ENCODE results near the gene COL2A1. TPM values are rescaled to one million over a fixed set of nuclear protein-coding genes. Genes with fewer than 3 reads are reported as not detected.

COL2A1 gene
- total and polyA plus RNA-seq, 2 donors (not counting 3 experiments of a cell fraction or from before 2014, with no cell fraction given), result not detected

- no peak overlapping the region for H3K4me3 ChIP-seq (replicated peaks in 1 of 3; ENCODE audit: insufficient read depth in 1 of 3, low read depth in 1 of 3, low read length in 3 of 3)
- H3K27ac ChIP-seq (ENCODE audit: insufficient read depth, low read depth, low read length), result no peak overlapping the region
- no peak overlapping the region for H3K9ac ChIP-seq (replicated peaks; ENCODE audit: extremely low read depth, insufficient read depth, low read length)
- H3K9me3 ChIP-seq (replicated peaks; ENCODE audit: control insufficient read depth, insufficient read depth, low read length), result no peaks in the 10 kb centered on the region
- no peaks in the 10 kb centered on the region for H3K27me3 ChIP-seq (ENCODE audit: control insufficient read depth in 2 of 2, insufficient read depth in 2 of 2, low read length in 2 of 2)
- FAIRE-seq, result no peak
- H3K4me1 ChIP-seq (ENCODE audit: control insufficient read depth, extremely low read depth, insufficient read depth, low read length), result no peaks in the 10 kb centered on the region
- no peaks in the 10 kb centered on the region for H3K79me2 ChIP-seq (ENCODE audit: control insufficient read depth, insufficient read depth, low read length)
- TF ChIP-seq POLR2A (IDR thresholded peaks at IDR 0.05; ENCODE audit: low read depth, low read length) (no peak), MAX (IDR thresholded peaks at IDR 0.05; ENCODE audit: insufficient read depth, insufficient read length) (no peak), POLR2AphosphoS5 (IDR thresholded peaks at IDR 0.05; ENCODE audit: insufficient read depth, low read depth, low read length) (no peak), JUN (IDR thresholded peaks at IDR 0.05; ENCODE audit: borderline replicate concordance, insufficient read depth, insufficient read length, low read depth) (no peak), EZH2 (IDR thresholded peaks at IDR 0.05; ENCODE audit: borderline replicate concordance, low read depth, low read length, severe bottlenecking) (no peak), GATA2 (IDR thresholded peaks at IDR 0.05; ENCODE audit: insufficient read depth, insufficient read length, low read depth, low read length) (no peak), MYC (IDR thresholded peaks at IDR 0.05; ENCODE audit: low read depth, low read length) (no peak), FOS (IDR thresholded peaks at IDR 0.05; ENCODE audit: borderline replicate concordance, insufficient read depth, low read length) (no peak)
- TF ChIP-seq, protein P1, sequence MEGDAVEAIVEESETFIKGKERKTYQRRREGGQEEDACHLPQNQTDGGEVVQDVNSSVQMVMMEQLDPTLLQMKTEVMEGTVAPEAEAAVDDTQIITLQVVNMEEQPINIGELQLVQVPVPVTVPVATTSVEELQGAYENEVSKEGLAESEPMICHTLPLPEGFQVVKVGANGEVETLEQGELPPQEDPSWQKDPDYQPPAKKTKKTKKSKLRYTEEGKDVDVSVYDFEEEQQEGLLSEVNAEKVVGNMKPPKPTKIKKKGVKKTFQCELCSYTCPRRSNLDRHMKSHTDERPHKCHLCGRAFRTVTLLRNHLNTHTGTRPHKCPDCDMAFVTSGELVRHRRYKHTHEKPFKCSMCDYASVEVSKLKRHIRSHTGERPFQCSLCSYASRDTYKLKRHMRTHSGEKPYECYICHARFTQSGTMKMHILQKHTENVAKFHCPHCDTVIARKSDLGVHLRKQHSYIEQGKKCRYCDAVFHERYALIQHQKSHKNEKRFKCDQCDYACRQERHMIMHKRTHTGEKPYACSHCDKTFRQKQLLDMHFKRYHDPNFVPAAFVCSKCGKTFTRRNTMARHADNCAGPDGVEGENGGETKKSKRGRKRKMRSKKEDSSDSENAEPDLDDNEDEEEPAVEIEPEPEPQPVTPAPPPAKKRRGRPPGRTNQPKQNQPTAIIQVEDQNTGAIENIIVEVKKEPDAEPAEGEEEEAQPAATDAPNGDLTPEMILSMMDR (IDR thresholded peaks at IDR 0.05; ENCODE audit: extremely low read depth in 1 of 2, insufficient read depth in 1 of 2, low read depth in 1 of 2, low read length in 2 of 2), result no peak
- BruUV-seq (replicated peaks), result no TSS peak
- POLR2A ChIA-PET, result no interaction called here
- peaks cover 2 to 5% of the 10 kb centered on the region in 2 experiments for H3K36me3 ChIP-seq (ENCODE audit: control insufficient read depth in 2 of 2, extremely low read depth in 1 of 2, insufficient read depth in 2 of 2, low read length in 2 of 2)
- no peaks in the 10 kb centered on the region for H4K20me1 ChIP-seq (replicated peaks; ENCODE audit: control insufficient read depth, extremely low read depth, insufficient read depth, low read length)
- DNase-seq (ENCODE audit: low read depth, low spot score), result no peak
- dilution Hi-C loops (cut with MboI; ENCODE audit: extremely low pct_ligation_motif_present, low sequenced_read_pairs) (no loop called here), intact Hi-C loops (cut with micrococcal nuclease) (no loop called here)
- no peak overlapping the region for H3K4me2 ChIP-seq (ENCODE audit: insufficient read depth, low read length)
- H3K9me1 ChIP-seq (replicated peaks; ENCODE audit: control insufficient read depth, extremely low read depth, insufficient read depth, low read length), result no peaks in the 10 kb centered on the region
- no peak overlapping the region for H2AFZ ChIP-seq (ENCODE audit: low read depth, low read length)
- CTCF ChIA-PET, result no interaction called here
Measured at GRCh38 chr12:48050174-48050573, 45.9 kb upstream of the COL2A1 start.

All from endothelial cell of umbilical vein (primary cell).